GM21717 (cell line): ENCODE results near the gene SERPINE3.
A peak's percentile ranks its signal among the peaks of the same experiment; 100 is the strongest.

ENCODE experiments used
- ATAC-seq: cut with Tn5 transposase; IDR thresholded peaks from one replicate; pipeline ENCODE4 v1.9.1; 2021; ENCODE audit warnings: mild to moderate bottlenecking, moderate library complexity; ENCODE audit not compliant: unreplicated experiment

SERPINE3 gene

DNA sequence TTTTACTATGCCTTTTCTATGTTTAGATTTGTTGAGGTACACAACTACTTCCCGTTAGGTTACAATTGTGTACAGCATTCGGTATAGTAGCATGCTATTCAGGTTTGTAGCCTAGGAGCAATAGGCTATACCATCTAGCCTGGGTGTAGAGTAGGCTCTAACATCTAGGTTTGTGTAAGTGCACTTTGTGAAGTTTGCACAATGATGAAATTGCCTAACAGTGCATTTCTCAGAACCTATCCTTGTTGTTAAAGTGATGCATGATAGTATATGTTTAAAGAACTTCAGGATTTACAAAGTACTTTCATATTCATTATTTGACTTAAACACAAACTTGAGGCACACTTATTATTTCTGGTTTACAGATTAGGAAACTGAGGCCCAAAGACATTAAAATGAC, 11.5 kb upstream of the SERPINE3 start:
- no peak for ATAC-seq

- no peak for ATAC-seq
Observed at GRCh38 chr13:51328488-51328887, 11.0 kb upstream of the SERPINE3 start.

GRCh38 chr13:51329606-51330005, 9.9 kb upstream of the SERPINE3 start:
- no peak for ATAC-seq

GRCh38 chr13:51330791-51331190, 8.7 kb upstream of the SERPINE3 start:
- no peak for ATAC-seq

DNA sequence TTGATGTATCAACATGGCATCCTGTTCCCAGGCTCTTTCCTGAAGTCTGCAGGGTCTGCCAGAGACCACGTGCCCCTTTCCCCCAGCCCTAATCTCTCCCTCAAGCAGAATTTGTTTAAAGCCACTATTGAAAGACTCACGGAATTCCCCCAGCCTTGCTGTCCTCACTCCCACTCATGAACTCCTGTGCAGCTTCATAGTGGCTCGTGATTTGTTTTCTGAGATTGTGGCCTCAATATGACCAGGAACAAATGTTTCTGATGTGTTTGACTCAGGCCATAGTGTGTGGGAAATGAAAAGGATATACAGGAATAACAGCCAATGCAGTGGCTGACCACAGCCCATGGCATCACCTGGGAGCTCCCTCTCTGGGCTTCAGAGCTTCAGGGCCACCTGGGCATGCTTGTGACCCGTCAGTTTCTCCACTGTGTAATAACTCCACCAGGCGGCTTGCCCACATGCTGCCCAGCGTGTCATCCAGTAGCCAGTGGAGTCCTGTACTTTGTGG, 8.1 kb upstream of the SERPINE3 start:
- ATAC-seq: peak; percentile 68

DNA sequence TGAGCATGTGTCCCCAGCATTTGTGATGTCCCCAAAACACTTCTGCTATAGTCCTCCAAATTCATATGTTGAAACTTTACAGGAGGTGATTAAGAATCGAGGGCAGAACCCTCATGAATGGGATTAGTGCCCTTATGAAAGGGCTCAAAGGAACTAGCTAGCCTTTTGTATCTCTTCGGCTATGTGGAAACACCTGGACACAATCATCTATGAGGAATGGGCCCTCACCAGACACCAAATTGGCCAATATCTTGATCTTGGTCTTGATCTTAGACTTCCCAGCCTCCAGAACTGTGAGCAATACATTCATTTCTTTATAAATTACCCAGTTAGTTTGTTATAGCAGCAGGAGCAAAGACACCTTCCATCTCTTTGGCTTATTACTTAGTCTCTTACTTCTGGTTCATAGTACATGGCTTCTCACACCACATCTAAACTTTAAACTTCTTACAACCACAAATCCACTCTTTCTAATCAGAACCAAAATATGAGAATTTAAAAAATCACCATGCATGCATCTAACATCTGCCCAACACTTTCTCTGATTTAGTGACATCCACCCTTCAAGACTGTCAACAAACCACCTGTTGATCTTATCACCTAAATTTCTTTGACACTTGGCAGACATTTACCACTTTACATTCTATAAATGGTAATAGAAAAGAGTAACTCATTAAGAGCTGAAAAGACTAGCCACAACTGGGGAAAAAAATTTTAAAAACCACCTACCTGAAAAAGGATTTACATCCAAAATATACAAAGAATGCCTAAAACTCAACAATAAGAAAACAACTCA, 6.7 kb upstream of the SERPINE3 start:
- ATAC-seq: no peak

DNA sequence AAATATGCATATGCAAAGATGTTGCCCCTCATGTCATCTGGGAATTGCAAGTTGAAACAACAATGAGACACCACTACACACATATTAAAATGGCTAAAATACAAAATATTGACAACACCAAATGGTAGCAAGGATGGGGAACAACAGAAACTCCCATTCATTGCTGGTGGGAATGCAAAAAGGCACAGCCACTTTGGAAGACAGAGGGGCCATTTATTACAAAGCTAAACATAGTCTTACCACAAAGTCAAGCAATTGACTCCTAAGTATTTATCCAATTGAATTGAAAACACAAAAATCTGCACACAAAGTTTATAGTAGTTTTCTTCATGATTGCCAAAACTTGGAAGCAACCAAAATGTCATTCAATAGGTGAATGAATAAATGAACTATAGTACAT, 6.1 kb upstream of the SERPINE3 start:
- ATAC-seq: no peak

GRCh38 chr13:51333826-51334225, 5.7 kb upstream of the SERPINE3 start:
- no peak for ATAC-seq

GRCh38 chr13:51336746-51337145, 2.7 kb upstream of the SERPINE3 start:
- no peak for ATAC-seq

- no peak for ATAC-seq
Observed at GRCh38 chr13:51339952-51340732, 651 bp downstream of the SERPINE3 start.

DNA sequence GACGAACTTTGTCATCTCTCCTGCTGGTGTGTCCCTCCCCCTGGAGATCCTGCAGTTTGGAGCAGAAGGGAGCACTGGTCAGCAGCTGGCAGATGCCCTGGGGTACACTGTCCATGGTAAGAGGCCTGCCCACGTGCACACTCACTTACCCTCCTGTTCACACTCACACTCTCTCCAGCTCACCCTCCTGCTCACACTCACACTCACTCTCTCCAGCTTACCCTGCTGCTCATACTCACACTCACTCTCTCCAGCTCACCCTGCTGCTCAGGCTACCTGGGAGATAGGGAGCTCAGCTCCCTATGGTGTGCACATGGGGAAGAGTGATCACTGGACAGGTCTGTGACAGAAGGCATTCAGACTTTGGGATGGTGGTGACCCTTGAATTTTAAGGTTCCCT, 1.7 kb downstream of the SERPINE3 start:
- ATAC-seq: no peak

GRCh38 chr13:51341791-51342190, 2.3 kb downstream of the SERPINE3 start:
- ATAC-seq: no peak

GRCh38 chr13:51342706-51343105, 3.2 kb downstream of the SERPINE3 start:
- no peak for ATAC-seq

DNA sequence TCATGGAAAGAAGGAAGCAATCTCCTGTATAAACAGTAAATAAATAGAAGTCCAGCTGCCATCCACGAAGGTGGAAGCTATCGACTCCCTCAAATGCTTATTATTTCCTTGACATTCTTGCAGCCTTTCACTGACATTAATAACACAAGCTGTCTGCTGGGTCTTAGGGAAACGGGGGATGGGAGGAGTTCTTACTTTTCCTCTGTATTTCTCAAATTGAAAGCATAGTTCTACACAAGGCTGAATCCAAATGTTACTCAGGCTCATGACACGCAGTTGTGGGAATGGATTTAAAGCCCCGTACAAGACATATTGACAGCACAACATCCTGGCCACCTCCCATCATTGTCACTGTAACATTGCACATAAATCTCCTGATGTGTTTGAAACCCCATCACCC, 4.0 kb downstream of the SERPINE3 start:
- ATAC-seq: no peak

GRCh38 chr13:51346397-51346796, 6.9 kb downstream of the SERPINE3 start:
- peak; percentile 45 for ATAC-seq

- no peak for ATAC-seq
Observed at GRCh38 chr13:51347099-51347498, 7.6 kb downstream of the SERPINE3 start.

- no peak for ATAC-seq
Observed at GRCh38 chr13:51348069-51348967, 8.8 kb downstream of the SERPINE3 start.

DNA sequence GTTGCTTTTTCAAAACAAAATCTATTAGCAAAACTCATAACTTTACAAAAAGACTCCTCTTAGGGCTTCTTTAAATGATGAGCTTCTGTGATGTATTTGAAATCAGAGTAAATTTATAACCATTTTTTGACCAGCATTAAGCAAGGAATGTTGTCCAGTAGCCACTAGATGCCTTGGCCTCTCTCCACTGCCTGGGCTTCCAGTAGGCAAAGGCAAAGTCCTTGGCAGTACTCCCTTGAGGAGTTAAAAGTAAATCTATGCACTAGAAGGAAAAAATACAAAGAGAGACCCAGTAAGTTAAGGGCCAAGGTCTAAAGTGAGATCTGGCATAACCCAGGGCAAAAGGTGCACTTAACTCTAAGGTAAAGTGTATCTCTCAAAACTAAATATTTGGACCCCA, 9.5 kb downstream of the SERPINE3 start:
- no peak for ATAC-seq

- no peak for ATAC-seq
Observed at GRCh38 chr13:51355217-51355616, 15.7 kb downstream of the SERPINE3 start.

DNA sequence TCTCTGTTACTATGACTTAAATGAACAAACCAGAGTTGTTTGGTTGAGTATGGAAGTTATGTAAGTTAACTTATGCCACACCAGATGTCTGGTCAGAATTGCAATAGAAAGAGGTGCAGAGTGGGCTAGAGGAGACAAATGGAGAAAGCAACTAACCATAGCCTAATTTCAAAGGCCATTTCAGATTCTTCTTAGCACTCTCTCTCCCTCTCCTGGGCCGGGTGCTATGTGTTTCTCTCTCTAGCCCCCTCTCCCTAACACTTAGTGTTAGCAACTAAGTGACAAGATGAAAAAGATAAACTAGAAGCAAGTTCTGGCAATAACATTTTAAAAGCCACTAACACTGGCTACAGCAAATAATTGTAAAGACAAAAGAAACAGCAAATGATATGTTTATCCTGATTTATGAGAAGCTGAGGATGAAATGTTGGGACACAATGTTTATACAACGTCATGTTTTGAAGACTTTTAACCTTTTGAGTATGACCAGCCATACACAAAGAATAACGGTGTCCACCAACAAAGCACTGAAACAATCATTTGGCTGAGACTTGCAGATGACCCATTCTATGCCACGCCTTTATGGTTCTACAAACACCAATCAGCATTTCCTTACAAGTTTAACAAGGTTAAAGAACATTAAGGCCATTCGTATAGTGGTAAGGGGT, 18.6 kb downstream of the SERPINE3 start:
- no peak for ATAC-seq

DNA sequence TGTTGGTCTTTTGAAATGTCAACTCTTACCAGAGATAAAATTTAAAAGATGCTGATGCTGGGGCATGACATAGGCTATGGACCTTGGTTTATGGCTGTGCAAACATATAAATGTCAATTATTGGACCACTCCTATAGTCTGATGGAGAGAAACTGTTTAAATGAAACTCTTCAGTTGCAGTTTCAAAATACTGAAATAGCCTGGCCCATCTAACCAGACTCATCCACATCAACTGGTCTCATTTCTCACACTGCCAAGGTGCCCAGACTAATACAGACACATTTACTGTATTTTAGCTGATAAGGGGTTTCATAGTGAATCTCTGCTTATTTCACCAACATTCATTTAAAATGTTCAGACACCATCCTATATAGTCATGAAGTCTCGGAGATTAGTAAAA, 19.9 kb downstream of the SERPINE3 start:
- ATAC-seq: no peak
